Stimulated activated naive CD4-positive, alpha-beta T cell (primary cell): ENCODE measurements around the gene TTC21A.

Experiments used
- DNase-seq, 6 experiments: peaks; one replicate each; lab custom pipeline; 2025; lab: John Stamatoyannopoulos, UW

Gene TTC21A

GRCh38 chr3:39118931-39119660, 11.6 kb downstream of the TTC21A start:
- no peak for DNase-seq

- no peak for DNase-seq
These were observed 14.1 kb downstream of the TTC21A start for GRCh38 chr3:39121621-39122020.

DNA sequence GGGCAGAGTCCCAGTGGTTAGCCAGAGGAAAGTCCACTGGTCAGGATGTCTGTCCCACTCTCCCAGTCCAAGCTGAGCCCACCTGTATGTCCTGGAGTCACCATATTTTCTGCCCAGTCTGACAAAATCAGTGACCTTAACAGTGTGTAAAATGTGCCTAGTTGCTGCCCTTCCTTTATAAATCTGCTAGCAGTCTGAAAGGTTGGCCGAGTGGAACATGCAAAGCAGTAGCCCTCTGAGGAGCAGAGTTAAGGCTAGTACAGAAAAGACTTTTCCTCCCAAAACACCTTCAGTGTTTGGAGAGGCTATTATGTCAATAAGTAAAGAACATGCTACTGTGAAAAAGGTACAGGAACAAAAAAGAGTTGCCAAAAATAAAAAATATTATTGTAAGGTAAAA, 15.3 kb downstream of the TTC21A start:
- DNase-seq = no peak

GRCh38 chr3:39124876-39125840, 17.7 kb downstream of the TTC21A start:
- DNase-seq = no peak

DNA sequence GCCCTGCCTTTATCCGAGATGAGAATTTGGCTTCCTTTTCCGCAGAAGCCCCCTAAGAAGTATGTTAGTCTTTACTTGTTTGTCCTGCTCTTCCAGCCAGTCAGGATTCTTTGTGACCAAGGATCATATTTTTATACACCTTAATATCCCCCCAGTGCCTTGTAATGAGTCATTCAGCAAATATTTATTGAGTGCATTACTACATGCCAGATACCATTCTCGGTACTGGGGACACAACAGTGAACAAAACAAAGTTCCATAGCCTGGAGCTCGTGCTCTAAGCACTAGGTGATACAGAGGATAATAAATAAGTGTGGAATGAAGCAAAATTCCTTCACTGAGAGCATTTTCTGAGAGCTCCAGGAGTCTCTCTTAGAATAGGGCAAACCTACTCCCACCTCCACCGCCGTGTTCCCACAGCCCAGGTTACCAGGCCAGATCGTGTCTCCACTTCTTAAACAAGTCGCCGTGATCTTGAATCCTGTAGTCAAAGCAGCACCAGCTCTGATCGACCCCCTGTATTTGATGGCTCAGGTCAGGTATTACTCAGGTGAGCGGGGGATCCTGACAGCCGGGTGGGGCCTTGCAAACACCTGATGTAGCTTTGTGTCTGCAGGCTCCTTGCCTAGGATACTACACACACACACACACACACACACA, 18.5 kb downstream of the TTC21A start:
- no peak for DNase-seq

DNA sequence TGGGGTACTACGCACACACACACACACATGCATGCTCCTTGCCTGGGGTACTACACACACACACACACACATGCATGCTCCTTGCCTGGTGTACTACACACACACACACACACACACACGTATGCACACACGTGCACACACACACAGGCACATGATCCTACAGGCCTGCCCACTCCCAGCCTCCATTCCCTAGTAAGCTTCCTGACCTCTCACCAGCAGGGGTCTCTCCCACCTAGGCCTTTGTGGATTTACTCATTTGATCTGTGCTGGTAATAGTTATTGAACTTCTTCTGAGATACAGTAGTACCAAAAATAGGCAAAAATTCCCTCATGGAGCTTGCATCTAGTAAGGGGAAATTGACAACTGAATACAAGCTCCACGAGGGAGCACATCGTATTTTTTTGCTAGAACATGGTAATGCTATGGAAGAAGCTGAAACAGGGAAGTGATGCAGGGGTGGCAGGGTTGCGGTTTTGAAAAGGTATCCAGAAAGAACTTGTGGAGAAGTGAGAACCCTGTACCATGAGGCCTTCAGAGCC, 19.1 kb downstream of the TTC21A start:
- DNase-seq = peak in 3 of 6 experiments; percentile 37 to 41 (median 39)

DNA sequence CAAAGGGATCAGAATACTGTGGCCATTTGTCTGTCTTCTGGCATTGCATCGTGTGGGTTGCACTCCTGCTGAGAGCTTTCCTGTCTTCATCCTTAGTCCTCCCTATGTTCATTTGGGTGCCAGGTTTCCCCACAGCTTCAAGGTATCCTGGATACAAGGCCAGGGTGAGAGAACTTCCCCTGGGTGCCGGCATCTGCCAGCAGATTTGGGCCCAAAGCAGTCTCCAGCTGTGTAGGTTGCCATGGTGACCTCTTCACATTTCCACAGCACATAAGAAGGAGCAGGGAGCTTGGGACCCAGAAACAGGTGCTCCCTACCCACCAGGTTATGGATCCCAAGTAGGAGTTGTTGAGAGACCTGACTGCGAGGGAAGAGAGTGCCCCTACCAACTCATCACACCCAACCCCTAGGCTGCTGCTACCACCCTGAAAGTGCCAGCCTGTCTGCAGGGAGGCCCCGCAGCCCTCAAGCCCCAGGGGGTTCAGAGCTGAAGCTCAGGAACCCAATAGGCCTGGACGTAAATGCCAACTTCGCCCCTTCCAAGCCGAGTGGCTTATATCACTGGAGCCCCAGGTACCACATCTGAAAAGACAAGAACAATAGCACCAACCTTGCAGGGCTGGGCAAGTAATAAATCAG, 19.9 kb downstream of the TTC21A start:
- DNase-seq = no peak

- peak in 1 of 6 experiments; percentile 10 for DNase-seq
These were observed 20.4 kb downstream of the TTC21A start for GRCh38 chr3:39127908-39128304.

- no peak for DNase-seq
These were observed 21.5 kb downstream of the TTC21A start for GRCh38 chr3:39128951-39129350.

GRCh38 chr3:39130026-39130425, 22.5 kb downstream of the TTC21A start:
- DNase-seq = no peak

- no peak for DNase-seq
These were observed 23.3 kb downstream of the TTC21A start for GRCh38 chr3:39130693-39131265.

GRCh38 chr3:39132096-39133092, 24.9 kb downstream of the TTC21A start:
- no peak for DNase-seq

DNA sequence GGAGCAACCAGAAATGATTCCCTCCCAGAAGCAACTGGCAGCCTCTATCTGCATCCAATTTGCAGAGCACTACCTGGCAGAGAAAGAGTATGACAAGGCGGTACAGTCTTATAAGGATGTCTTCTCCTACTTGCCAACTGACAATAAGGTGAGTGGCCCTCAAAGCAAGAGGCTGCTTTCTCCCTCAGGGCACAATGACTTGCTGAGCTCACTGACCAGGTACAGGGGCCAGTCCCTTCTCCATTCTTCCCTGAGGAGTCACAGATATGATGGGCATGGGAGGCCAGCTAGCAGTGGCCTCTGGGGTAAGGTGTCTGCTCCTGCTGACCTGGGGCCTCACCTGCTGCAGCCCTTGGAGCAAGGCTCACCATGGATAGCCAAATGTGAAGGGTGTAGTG, 25.6 kb downstream of the TTC21A start:
- no peak for DNase-seq

DNA sequence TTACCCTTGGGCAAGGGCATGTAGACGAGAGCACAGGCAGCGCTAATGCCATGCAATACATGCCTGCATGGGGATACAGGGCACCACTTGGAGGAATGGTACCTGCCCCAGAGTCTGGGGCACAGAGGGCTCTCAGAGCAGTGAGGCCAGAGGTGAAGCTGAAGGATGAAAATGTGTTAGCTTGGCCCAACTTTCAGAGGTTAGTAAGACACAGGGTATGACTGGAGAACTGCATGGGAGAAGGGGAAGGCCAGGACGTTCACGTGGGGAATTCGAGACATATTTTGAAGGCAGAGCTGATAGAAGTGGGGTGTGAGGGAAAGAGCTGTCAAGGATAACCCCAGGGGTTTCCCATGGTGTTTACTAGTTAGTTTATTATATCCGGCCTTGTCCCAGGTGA, 26.3 kb downstream of the TTC21A start:
- DNase-seq = no peak

- DNase-seq = no peak
These were observed 26.8 kb downstream of the TTC21A start for GRCh38 chr3:39134305-39134704.

- no peak for DNase-seq
These were observed 27.8 kb downstream of the TTC21A start for GRCh38 chr3:39135170-39135805.

DNA sequence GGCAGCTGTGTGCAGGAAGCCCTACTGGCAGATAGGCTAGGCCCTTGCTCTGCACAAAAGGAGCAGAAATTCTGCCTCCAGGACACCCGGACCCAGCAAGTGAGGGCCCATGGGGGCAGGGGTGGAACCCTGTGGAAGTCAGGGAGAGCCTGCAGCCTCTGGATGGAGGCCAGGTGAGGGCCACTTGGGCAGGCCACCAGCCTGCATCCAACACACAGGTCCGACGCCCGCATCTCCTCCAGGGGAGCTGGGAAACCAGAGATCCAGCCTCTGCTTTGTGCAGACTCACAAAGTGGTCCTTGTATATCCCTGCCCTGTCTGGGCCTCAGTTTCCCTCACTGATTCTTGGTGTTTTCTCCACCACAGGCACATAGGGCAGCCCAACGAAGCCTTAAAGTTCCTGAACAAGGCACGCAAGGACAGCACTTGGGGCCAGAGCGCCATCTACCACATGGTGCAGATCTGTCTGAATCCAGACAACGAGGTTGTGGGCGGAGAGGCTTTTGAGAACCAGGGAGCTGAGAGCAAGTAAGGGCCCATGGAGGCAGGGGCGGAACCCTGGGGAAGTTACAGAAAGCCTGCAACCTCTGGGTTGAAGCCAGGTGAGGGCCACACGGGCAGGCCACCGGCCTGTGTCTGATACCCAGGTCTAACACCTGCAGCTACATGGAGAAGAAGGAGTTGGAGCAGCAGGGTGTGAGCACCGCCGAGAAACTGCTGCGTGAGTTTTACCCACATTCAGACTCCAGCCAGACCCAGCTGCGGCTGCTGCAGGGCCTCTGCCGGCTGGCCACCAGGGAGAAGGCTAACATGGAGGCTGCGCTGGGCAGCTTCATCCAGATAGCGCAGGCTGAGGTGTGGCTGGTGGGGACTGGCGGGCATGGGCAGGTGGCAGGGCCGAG, 29.3 kb downstream of the TTC21A start:
- DNase-seq = no peak

DNA sequence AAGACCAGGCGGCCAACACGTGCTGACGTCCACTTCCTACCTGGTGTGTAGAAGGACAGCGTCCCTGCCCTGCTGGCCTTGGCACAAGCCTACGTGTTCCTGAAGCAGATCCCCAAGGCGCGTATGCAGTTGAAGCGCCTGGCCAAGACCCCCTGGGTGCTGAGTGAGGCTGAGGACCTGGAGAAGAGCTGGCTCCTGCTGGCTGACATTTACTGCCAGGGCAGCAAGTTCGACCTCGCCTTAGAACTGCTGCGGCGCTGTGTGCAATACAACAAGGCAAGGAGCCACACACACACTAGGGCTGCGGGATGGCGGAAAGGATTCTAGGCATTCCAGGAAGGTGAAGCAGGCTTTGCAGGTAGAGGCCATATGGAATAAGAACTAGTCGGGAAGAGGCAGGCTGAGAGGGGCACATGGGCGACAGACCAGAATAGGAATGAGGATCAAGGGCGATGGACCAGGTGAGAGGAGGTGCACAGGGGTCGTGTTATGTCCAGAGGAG, 30.0 kb downstream of the TTC21A start:
- DNase-seq = no peak
